ENCODE measurements around the gene METRNL.

METRNL gene

DNA sequence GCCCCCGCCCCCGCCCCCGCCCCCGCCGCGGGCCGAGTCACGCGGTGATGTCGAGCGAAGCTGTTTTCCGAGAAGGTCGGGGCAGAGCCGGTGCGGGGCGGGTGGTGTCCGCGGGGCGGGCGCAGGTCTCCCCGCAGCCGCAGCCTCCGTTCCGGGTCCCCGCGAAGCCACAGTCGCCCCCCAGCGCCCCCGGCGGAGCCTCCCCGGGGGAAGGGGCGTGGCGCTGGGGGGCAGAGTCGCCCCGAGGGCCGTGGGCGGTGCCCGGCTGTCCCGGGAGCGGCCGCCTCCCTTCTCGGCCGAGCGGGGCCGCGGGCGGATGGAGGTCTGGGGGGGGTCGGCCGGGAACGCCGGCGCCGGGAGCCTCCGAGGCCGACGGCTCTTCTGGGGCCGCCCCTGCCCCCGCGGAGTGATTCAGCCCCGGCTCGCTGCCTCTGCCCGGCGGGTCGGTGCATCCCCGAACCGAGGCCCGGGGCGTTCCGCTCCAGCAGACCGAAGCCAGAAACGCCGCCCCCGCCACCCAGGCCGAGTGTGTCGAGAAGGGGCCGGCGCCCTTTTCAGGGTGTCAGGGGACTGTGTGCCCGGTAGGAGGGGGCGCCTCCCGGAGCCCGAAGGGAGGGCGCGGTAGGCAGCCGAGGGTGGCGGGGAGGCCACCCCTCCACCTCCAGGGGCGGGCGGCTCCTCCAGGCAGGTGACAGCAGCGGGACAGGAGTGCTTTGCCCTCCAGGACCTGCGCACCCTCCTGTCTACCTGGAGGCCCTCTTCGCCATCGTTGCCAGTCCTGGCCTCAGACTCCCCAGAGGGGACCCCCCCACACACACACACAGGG, 1.7 kb downstream of the METRNL start:
- DNase-seq (ENCODE audit: low spot score): peak; percentile 25

DNA sequence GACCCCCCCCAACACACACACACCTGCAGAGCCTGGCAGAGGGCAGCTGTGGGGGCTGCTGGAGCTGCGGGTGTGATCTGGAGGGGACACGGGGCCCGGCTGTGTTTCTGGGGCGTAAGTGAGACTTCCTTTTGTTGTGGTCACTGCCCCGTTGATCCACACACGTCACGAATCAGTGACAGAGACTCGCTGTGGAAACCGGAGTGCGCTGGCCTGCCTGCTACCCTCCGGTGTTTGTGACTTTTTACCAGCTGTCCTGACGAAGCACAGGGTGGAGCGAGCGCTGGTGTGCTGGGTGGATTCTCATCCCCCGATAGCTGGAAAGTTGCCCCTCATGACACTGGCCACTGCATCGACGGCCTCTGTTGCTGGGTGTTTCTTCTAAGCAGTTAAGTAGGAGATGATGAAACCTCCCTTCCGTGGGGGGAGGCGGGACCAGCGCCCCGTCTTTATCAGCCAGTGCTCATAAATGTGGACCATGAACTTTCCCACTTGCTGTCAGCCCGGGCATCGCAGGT, 2.3 kb downstream of the METRNL start:
- no peak for DNase-seq (ENCODE audit: low spot score)

DNA sequence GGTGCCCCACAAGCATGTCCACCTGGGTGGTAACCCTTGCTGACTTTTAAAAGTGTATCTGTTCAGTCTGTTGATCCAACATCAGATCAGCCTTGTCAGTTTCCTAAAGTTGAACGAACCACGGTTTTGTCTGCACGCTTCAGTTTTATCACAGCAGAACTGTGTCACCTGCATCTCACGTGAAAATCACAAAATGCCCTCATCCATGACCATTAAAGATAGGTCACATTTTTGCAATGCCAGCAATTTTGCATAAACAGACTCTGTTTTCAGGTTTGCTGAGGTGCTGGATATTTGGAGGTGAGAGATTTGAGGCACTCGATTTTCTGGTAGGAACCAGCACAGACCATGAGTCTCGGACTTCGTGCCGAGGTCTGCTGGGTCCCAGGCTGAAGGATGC, 3.0 kb downstream of the METRNL start:
- no peak for DNase-seq (ENCODE audit: low spot score)

DNA sequence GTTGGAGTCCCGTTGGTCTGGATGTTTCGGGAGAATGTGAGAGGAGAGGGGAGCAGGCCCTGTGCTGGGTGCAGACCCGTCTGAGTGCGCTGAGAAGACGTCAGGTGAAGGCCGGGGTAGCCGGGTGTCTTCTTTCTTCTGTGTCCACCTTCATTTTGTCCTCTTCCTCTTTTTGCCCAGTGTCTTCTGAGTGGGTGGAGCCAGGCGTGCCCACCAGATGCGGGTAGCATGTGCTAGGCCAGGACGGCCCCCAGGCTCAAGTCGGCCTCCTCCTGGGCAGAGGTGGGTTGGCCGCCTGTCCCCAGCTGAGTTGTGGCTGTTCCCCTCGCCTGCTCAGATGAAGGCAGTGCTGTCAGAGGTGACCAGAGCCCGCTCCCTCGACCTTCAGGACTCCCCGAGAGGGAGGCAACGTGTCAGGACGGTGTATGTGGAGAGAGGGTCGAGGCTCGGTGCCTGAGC, 3.5 kb downstream of the METRNL start:
- no peak for DNase-seq (ENCODE audit: low spot score)

DNA sequence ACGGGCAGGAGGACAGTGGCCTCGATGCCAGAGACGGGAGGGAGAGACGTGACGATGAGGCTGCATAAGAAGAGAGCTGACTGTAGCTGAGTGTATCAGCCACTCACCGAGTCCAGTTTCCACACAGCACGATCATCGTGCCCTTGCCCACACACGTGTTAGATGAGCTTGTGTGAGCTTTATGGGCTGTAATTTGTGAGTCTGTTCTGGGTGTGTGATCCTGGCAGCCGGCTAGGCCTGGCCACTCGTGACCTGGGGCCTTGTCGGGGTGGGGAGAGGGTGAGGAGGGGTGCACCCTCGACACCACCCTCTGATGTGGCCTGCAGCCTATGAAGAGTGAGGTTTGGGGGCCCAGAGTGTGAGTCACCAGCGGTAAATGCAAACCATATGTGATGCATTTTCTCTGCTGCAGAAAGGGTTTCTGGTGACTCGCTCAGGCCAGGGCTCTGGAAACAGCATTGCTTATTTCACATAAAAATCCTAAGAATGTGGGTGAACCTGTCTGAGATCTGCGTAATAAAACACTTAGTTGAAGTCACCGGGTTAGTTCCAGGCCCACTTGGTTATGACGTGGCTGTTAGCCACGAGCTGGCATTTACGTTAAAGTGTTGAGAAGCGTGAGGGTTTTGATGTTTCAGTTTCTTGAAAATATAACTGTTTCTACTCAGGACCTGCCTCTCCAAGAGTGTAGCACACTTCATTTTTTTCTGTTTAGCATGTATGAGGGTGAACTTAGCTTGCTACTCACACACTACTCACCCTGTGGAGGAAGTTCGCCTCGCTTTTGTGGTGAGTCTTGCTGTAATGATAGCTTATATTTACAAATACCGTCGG, 4.2 kb downstream of the METRNL start:
- DNase-seq (ENCODE audit: low spot score): peak; percentile 78

DNA sequence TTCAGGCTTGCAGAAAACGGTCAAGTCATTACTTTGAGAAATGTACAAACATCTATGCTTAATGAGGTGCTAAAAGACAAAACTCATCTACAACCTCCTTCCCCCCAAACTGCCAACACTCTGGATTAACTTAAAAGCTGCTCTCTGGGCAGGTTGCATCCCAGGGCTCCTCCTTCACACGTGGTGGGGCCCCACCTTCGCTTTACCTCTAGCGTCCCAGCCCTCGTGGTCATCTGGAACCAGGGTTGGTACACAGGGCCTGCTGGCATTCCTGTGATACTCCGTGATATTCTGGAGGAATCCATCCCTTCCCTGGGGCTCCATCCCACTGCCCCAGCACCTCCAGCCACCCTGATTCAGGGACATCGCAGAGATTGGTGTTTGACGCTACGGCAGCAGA, 4.8 kb downstream of the METRNL start:
- DNase-seq (ENCODE audit: low spot score): no peak

DNA sequence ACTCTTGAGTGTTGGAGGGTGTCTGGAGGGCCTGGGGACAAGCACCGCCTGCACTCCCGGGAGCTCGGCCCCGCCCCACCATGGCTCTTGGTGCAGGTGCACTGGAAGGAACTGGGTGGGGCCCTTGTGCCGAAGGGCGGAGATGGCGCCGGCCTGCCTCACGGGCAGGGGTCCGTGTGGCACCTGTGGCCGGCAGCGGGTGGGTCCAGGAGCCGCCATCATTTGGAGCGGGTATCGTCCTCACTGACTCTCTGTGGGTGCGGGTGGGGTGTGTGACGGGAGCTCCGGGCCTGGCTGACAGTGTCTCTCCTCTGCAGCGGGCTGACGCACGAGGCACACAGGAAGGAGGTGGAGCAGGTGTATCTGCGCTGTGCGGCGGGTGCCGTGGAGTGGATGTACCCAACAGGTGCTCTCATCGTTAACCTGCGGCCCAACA, 5.2 kb downstream of the METRNL start:
- no peak for DNase-seq (ENCODE audit: low spot score)

DNA sequence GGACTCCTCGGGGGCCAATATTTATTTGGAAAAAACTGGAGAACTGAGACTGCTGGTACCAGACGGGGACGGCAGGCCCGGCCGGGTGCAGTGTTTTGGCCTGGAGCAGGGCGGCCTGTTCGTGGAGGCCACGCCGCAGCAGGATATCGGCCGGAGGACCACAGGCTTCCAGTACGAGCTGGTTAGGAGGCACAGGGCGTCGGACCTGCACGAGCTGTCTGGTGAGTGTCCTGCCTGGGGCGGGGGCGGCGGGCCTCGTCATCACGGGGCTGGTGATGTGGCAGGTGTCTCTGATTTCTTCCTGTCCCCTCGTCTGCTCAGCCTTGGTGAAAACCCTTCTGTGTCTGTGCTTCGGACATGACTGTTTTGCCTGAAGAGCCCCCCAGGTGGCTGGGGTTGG, 5.7 kb downstream of the METRNL start:
- no peak for DNase-seq (ENCODE audit: low spot score)

DNA sequence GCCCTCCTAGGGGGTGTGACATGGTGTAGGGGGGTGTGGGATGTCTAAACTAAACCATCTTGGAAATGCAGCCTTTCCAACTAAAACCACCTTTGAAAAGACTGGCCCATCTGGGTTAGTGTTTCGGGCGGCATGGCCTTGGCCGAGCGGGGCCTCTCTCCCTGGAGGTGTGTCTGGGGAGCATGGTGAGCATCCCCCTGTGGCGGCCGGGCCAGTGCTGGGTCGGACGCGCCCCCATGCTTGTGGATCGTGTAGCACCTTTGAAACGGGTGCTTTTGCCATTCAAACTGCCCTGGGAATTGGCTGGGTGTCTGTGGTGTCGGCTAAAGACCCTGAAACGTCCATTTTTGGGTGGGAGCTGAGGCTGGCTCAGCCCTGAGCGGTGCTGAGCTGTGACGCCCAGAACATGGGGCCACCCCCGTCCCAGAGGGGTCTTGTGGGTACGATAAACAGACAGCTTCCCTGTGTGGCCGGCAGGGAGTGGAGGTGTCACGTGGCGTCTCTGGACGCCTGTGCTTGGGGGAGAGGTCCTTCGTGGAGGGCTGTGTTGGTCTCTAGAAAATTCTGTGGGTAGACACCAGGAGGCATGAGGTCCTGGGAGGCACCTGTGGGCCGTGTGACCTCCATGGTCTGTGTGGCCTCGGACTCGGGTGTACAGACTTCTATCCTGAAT, 6.3 kb downstream of the METRNL start:
- no peak for DNase-seq (ENCODE audit: low spot score)

DNA sequence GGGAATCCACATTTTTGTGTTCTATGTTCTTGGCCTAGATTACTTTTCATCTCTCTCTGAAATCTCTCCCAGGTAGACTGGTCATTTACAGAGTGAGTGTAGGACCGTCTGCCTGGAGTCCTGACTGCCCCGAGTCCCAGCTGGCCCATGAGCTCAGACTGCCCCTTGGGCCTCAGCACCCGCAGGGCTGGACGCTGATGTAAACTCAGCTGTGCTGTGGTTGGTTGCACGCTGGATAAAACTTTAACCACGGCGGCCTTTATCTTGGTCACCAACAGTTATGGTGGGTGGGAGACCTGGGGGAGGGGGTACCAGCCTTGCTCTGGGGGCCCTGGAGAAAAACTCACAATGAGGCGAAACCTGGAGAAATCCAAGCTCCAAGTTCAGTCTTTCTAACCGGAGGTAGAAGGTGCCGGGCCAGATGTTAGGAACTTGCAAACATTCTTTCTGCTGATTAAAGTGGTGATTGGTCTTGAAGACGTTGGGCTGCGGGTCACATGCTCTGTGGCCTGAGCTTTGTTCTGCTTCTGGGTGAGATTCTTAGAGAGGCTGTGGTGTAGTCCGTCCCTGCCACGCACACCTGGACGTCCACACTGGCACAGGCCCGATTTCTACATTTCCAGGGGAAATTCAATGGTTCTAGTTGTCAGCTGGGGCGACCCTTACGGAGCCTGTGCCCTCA, 6.9 kb downstream of the METRNL start:
- no peak for DNase-seq (ENCODE audit: low spot score)

DNA sequence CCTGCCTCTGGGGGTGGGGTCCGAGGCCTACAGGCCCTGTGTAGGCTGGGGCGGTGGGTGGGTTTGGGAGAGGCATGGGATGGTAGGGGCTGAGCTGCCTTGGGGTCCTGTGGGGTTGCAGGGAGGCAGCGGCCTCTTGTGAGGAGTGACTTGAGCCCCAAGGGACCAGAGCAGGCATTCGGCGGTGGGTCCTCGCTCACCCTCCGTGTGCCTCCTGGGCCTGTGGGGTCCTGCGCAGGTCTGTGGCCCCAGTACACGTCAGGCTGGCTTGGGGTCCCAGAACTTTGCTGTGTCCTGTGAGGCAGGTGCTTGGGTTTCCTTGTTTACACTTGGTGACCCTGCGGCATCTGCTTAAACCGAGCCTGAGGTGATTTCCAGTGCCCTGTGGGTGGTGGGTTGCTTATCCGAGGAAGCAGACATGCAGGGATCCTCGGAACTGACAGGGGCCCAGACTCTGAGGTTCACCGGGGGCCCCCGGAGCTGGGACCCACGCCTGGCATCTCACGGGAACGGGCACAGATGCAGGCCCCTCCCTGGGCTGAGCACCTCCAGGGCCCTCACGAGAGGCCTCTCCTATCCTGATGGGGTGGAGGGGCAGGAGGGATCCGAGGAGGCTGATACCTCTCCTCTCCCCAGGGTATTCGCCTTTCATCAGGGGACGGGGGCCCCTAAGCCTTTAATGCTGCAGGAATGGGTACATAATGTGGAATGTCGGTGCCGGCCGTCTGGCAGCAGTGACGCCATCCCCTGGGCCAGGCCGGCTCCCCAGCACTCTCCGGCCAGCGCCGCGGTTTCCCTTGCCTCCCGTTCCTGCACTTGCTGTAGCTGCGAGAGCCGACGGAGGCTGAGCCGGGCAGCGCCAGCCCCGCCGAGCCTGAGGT, 7.7 kb downstream of the METRNL start:
- DNase-seq (ENCODE audit: low spot score): no peak

DNA sequence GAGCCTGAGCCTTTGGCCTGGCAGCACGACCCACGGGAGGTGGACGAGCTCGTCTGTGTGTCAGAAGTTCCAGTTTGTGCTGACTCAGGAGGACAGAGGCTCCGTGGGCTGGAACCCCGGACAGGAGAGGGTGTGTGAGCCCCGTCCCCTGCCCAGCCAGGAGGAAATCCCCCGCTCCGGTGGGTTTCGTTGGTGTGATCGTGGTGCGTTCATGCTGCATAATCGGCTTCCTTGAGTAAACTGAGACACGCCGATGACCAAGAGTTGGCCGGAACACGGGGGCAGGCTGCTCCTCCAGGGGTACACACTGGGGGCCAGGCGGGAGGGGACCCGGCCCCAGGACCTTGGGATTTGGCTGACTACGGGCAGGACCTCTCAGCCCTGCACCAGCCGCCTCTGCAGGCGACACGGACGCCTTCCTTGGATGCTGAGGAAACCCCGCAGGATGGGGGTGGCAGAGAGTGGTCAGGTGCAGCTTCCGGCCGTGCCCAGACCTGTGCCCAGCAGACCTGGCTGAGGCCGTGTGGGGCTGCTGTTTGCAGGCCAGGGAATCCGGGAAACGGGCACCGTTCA, 8.5 kb downstream of the METRNL start:
- DNase-seq (ENCODE audit: low spot score): no peak

DNA sequence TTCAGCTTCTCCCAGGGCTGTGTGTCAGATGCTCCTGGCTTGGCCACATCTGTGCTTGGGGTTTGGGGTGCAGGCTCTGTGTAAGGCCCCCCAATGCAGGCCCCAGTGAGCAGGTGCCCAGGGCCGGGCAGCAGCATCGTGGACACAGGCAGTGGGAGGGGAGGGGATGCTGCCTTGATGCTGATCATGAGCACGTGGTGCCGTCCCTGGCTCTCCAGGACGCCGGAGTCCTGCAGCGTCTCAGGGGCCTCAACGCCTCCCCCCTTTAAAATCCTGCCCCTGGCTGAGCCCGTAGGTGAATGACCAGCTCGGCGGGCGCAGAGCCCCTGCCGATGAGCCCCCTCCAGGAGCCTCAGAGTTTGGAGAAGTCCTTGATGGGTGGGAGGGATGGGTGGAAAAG, 9.0 kb downstream of the METRNL start:
- no peak for DNase-seq (ENCODE audit: low spot score)

DNA sequence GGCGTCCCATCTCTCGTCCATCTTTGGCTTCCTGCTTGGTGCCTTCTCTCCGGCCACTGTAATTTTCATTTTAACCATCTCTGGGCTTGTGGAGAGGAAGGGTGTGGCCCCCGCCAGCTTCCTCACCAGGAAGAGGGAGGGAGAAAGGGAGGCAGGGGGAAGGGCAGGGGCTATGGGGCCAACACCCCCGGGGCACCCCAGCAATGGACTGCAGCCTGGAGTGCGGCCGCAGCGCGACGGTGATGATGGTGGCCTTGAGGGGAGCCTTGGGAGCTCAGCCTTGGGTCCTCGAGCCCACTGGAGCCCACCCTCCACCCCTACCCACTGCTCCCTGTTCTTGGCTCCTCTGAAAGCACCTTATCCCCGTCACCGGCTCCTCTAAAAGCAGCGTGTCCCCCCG, 9.5 kb downstream of the METRNL start:
- DNase-seq (ENCODE audit: low spot score): no peak

DNA sequence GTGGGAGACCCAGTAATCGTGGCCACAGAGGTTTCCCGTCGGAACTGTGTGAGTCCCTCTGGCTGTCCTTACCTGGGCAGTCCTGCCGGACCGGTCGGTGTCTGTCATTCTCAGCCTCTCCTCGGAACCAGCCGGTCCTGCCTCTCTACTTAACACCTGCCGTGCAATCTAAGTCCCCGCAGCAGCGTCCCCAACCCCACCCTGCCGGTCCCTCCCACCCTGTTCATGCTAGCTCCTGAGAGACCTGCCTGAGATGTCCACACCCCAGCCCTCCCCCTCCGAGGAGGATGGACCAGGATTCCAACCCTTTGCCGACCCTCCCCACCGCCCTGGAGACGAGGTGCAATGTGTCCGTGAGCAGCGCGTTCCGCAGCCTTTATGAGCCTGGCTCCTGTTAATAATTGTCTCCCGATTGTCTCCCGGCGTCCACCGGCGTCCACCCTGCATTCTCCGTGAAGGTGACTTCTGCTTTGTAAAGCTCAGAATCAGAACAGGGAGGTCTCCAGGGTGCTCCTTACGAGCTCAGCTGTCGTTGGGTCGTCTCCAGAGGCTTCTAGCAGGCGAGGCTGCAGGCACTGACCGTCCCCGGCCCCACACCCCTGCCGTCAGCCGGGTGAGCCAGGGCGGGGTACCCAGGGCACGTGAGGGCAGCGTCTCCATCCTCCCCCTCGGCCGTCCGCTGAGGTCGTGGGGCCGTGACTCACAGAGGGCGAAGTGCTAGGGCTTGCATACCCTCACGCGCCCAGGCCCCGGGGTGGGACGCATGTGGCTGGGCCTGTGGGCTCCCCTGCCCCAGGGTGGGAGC, 10.1 kb downstream of the METRNL start:
- DNase-seq (ENCODE audit: low spot score): no peak

DNA sequence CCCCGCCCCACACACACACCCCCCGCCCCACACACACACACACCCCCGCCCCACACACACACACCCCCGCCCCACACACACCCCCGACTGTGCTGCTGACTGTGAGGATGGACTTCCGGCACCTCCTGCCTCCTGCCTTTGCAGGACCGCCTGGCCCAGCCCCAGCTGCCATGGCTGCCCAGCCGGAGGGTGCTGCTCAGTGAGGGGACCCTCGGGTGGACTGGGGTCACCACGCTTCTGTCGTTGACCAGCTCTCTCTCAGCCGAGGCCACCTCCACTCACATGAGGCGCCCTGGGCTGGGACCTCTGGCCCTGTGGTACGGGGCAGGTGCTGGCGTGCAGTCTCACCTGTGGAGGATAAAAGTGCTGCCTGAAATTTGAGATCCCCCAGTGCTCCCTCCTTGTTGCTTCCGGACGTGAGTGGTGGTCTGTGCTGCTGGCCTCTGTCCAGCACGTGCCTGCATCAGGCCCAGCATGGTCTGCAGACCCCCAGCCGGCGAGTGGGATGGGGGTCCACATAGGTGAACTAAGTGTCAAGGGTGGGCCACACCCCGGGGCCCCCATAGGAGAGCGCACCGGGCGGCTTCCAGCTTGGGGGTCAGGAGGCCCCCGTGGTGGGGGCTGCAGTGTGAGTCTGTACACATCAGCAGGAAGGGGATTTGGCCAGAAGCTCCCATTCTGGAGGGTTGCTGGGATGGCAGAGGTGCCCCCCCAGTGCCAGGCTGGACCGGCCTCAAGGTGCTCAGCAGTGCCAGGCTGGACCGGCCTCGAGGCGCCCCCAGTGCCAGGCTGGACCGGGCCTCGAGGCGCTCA, 11.2 kb downstream of the METRNL start:
- no peak for DNase-seq (ENCODE audit: low spot score)

DNA sequence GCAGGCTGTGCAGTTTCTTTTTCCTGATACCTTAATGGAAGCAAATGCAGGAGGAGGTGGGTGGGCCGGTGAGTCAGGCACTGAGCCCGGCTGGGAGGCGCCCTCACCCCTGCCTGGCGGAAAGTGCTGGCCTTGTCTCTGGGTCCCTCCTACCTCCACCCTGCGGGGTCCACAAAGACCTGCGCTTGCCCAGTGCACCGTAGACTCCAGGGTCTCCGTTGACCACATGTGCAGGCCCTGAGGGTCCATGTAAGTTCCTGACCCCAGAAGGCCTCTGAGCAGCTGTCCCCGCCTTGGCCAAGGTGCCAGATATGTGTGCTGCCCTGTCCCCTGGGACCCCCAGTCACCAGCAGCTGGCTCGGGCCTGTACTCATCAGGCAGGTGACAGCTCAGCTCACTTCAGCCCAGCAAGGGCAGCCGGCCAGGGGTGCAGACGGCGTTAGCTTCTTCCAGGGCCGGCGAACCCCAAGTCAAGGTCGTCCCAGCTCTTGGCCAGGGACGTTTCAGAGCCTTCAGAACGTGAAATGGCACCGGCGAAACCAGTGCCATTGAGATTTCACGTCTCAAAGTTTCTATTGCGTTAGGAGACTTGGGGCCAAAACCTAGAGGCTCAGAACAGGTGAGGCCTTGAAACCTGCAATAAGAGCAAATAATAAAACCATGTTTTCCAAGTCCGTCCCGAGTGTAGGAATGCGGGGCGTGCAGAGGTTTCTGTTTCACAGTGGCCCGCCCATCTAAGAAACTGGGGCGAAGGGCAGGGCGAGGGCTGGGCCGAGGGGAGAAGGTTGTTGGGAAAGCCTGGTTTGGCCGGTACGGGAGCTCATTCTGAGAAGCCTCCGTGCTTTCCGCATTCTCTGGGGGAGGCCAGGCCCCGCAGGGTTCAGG, 12.1 kb downstream of the METRNL start:
- no peak for DNase-seq (ENCODE audit: low spot score)

DNA sequence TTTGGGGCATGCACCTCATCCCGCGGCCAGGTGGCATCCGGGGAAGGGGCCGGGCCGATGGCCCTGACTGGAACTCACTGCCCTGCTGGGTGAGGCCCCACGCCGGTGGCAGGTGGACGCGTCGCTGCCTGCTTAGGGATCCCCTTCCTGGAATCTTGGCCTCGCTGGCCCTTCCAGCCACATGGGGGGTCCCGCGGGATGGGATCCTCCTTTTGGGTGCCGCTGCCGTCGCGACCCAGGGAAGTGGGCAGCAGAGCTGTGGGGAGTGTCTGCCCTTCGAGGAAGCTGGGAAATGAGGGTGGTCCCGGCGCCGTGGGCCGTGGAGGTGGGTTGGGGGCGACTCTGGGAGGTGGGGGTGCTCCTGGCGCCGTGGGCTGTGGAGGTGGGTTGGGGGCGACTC, 12.8 kb downstream of the METRNL start:
- no peak for DNase-seq (ENCODE audit: low spot score)
